GM12878 (cell line): ENCODE results near the gene DTX4. TPM values are rescaled to one million over a fixed set of nuclear protein-coding genes. Genes with fewer than 3 reads are reported as not detected.

Experiments
- ATF2 ChIP-seq: IDR thresholded peaks from 2 replicates; pipeline ENCODE4 v1.6.1; 2012; ENCODE audit warnings: low read length, inconsistent platforms
- CBFB ChIP-seq: IDR thresholded peaks from 2 replicates; pipeline ENCODE4 v1.6.1; 2016; ENCODE audit warnings: antibody characterized with exemption, low read depth
- CBX5 ChIP-seq: sonication (generic); IDR thresholded peaks from 2 replicates; pipeline ENCODE4 v1.6.1; 2016; ENCODE audit warnings: low read depth, moderate library complexity, mild to moderate bottlenecking, inconsistent platforms
- ELK1 ChIP-seq: IDR thresholded peaks from 2 replicates; pipeline ENCODE4 v1.6.1; 2012; ENCODE audit warnings: low read depth, low read length, improper control_type of control experiment
- FOS ChIP-seq: IDR thresholded peaks from 3 replicates; pipeline ENCODE4 v1.6.1; 2011; ENCODE audit warnings: borderline replicate concordance; ENCODE audit not compliant: insufficient read length; ENCODE audit errors: extremely low read depth
- MEF2B ChIP-seq: fragments of 450-650 bp; IDR thresholded peaks from 2 replicates; pipeline ENCODE4 v1.6.1; 2018; ENCODE audit warnings: mild to moderate bottlenecking, moderate library complexity; ENCODE audit not compliant: partially characterized antibody, poor library complexity, severe bottlenecking
- MXI1 ChIP-seq: fragments of 150-350 bp; IDR thresholded peaks from 2 replicates; pipeline ENCODE4 v1.6.1; 2011; ENCODE audit warnings: low read depth, mild to moderate bottlenecking, inconsistent platforms, low read length, improper control_type of control experiment
- MYC ChIP-seq: IDR thresholded peaks from 2 replicates; pipeline ENCODE4 v1.6.1; 2011; ENCODE audit warnings: mild to moderate bottlenecking, low read length, moderate library complexity, inconsistent platforms; ENCODE audit not compliant: insufficient read depth, insufficient replicate concordance, insufficient read length, severe bottlenecking
- POLR2A ChIP-seq: IDR thresholded peaks from 2 replicates; pipeline ENCODE4 v1.6.1; 2011; ENCODE audit warnings: low read depth, mild to moderate bottlenecking, low read length
- PRDM15 ChIP-seq: fragments of 450-650 bp; formaldehyde crosslinking; IDR thresholded peaks from 2 replicates; pipeline ENCODE4 v1.4.0; 2020; ENCODE audit warnings: mild to moderate bottlenecking, moderate library complexity
- RBBP5 ChIP-seq: fragments of 200-600 bp; sonication (generic); conservative IDR thresholded peaks from 2 replicates; pipeline ENCODE4 v1.6.1; 2016
- RCOR1 ChIP-seq: conservative IDR thresholded peaks from 2 replicates; pipeline ENCODE4 v1.6.1; 2012; ENCODE audit warnings: low read depth, low read length, improper control_type of control experiment
- SPI1 ChIP-seq: IDR thresholded peaks from 2 replicates; pipeline ENCODE4 v1.6.1; 2011; ENCODE audit warnings: low read depth, mild to moderate bottlenecking, low read length, moderate library complexity, borderline replicate concordance; ENCODE audit not compliant: insufficient read depth
- SRF ChIP-seq, 2 experiments: IDR thresholded peaks; 2 replicates each; pipeline ENCODE4 v1.6.1; 2011; ENCODE audit warnings: low read depth in 2 of 2, low read length in 2 of 2, mild to moderate bottlenecking in 1 of 2, moderate library complexity in 1 of 2
- TARDBP ChIP-seq: IDR thresholded peaks from 2 replicates; pipeline ENCODE4 v1.6.1; 2016; ENCODE audit warnings: borderline replicate concordance
- TCF3 ChIP-seq: IDR thresholded peaks from 2 replicates; pipeline ENCODE4 v1.6.1; 2012; ENCODE audit warnings: low read depth, mild to moderate bottlenecking, low read length, borderline replicate concordance; ENCODE audit not compliant: insufficient read depth
- polyA plus RNA-seq, 11 experiments: library from polyadenylated mRNA; depleted of rRNA in 4 of 11; unstranded in 6 of 11; stranded (reverse) in 5 of 11; fragments of >200 nt; fragmentation: Nextera tagmentation in 4 of 11; fragmentation: Illumina TruSeq in 1 of 11; extraction: Ambion mirVana in 4 of 11; extraction: Trizol in 1 of 11; gene quantifications; 1 replicate in 1 of 11; 2 replicates in 10 of 11; pipeline versions ENCODE4 v1.2.1 to v1.2.3, GENCODE V29; 2011 to 2016; ENCODE audit warnings: inconsistent platforms in 2 of 11, missing spikeins in 2 of 11, low read depth in 1 of 11
- total RNA-seq, 4 experiments: library from RNA; depleted of rRNA in 3 of 4; stranded (reverse); fragments of >200 nt in 3 of 4; fragmentation: Illumina TruSeq in 1 of 4; extraction: Trizol in 1 of 4; gene quantifications; 2 replicates each; pipeline versions ENCODE4 v1.2.1 to v1.2.3, GENCODE V29; 2013 to 2021
- TF ChIP-seq, protein P1 (sequence below): fragments of 450-650 bp; conservative IDR thresholded peaks from 2 replicates; pipeline ENCODE4 v1.6.1; 2017; ENCODE audit warnings: mild to moderate bottlenecking, moderate library complexity
- TF ChIP-seq, protein P2 (sequence below): IDR thresholded peaks from 2 replicates; pipeline ENCODE4 v1.6.1; 2011; ENCODE audit warnings: low read depth, mild to moderate bottlenecking, low read length, moderate library complexity, borderline replicate concordance; ENCODE audit errors: extremely low read depth

The DTX4 gene
- total and polyA plus RNA-seq, 10 of the 15 experiments (the other 5 are each of a cell fraction or from before 2014, with no cell fraction given), result 3.8 to 25.8 (median 10.5) TPM

DNA sequence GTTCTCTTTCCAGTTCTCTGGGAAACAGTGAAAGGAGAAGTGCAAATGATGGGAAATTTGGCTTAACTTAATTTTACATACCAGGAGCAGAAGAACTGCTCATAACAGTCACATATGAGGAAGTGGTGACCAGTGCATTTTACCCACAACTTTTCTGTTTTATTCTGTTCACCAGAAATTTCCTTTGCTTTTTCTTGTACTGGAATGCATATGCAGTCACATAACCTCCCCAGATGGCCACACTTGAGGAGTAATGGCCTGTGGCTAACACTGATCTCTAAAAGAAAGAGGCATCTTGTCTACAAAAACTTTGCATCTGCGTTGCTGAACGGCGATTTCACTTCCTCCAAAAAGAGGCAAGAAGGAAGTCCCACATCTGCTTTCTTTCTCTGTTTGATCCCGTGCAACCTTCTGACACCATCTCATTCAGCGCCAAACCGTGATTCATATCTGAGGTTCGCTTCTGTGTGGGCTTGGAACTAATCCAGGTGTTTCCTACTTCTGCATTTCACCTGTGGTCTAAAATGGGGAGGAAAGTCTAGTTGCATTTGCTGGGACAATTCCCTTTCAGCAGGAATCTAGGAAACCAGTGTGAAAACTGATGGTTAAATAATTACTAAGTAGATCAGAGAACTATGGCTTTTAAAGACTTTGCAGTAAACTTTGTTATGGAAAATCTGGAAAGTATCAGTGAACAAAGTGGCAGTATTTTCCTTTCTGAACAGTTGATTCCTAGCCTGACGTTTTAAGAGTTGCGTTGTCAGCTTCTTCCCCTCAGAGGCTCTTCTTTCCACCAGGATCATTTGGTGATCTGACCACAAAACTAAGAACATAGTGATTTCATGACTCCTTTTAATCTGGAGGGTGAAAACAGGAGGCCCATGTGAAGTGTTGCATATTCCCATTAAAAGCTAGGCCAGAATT is 45.0 kb downstream of the DTX4 start (continued):
- TF ChIP-seq, protein P1, sequence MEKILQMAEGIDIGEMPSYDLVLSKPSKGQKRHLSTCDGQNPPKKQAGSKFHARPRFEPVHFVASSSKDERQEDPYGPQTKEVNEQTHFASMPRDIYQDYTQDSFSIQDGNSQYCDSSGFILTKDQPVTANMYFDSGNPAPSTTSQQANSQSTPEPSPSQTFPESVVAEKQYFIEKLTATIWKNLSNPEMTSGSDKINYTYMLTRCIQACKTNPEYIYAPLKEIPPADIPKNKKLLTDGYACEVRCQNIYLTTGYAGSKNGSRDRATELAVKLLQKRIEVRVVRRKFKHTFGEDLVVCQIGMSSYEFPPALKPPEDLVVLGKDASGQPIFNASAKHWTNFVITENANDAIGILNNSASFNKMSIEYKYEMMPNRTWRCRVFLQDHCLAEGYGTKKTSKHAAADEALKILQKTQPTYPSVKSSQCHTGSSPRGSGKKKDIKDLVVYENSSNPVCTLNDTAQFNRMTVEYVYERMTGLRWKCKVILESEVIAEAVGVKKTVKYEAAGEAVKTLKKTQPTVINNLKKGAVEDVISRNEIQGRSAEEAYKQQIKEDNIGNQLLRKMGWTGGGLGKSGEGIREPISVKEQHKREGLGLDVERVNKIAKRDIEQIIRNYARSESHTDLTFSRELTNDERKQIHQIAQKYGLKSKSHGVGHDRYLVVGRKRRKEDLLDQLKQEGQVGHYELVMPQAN, result 0 out of 2 replicates have a peak, but pooled peaks have one; percentile 28
- TF ChIP-seq TCF3, result peak; percentile 99
- peak; percentile 80; the same call in 1 of the 2 replicates for TF ChIP-seq MXI1
- TF ChIP-seq ATF2, result peak; percentile 99
- no peak for TF ChIP-seq MYC
- peak in 1 of 2 experiments; percentile 83; a peak in 2 of 4 replicates for TF ChIP-seq SRF (IDR thresholded peaks at IDR 0.05; ENCODE audit: low read depth in 2 of 2, low read length in 2 of 2)
- no peak for TF ChIP-seq POLR2A
- peak; percentile 96 for TF ChIP-seq CBX5
- TF ChIP-seq RCOR1, result peak; percentile 93; the same call in 1 of the 2 replicates
- peak; percentile 91 for TF ChIP-seq MEF2B
- peak; percentile 19; the same call in 1 of the 2 replicates for TF ChIP-seq ELK1
- TF ChIP-seq FOS, result no peak
- TF ChIP-seq RBBP5, result no peak
- TF ChIP-seq, protein P2, sequence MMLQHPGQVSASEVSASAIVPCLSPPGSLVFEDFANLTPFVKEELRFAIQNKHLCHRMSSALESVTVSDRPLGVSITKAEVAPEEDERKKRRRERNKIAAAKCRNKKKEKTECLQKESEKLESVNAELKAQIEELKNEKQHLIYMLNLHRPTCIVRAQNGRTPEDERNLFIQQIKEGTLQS, result no peak
- peak; percentile 95 for TF ChIP-seq SPI1
- TF ChIP-seq CBFB, result peak; percentile 96
- no peak for TF ChIP-seq TARDBP
- no peak for TF ChIP-seq PRDM15 (CRISPR knock-in tag)
